RWPE2 (cell line): ENCODE measurements around the gene SH2D3A.

ENCODE experiments used
- ATAC-seq: fragments of 200-7000 bp; cut with Tn5 transposase; 3 replicates; pipeline ENCODE4 v1.9.1; 2021; ENCODE audit warnings: low read depth
- DNase-seq: peaks from one replicate; pipeline ENCODE4 v3.0.0-alpha.2; 2020; ENCODE audit warnings: low spot score
- H3K27ac ChIP-seq: fragments of 450-650 bp; 2 replicates; pipeline ENCODE4 v1.5.1; 2017; ENCODE audit warnings: mild to moderate bottlenecking; ENCODE audit not compliant: poor library complexity, severe bottlenecking
- H3K27me3 ChIP-seq: fragments of 250-450 bp; sonication (Bioruptor Pico); 2 replicates; pipeline ENCODE4 v1.5.1; 2021; ENCODE audit warnings: mild to moderate bottlenecking, moderate library complexity; ENCODE audit not compliant: insufficient read depth, poor library complexity, severe bottlenecking
- H3K36me3 ChIP-seq: fragments of 250-450 bp; sonication (Bioruptor Pico); 2 replicates; pipeline ENCODE4 v1.5.1; 2020; ENCODE audit warnings: low read depth, mild to moderate bottlenecking, moderate library complexity
- H3K4me1 ChIP-seq: fragments of 250-450 bp; sonication (Bioruptor Pico); 2 replicates; pipeline ENCODE4 v1.5.1; 2021; ENCODE audit warnings: mild to moderate bottlenecking, moderate library complexity; ENCODE audit not compliant: insufficient read depth, poor library complexity, severe bottlenecking
- H3K4me3 ChIP-seq: fragments of 250-450 bp; sonication (Bioruptor Pico); 2 replicates; pipeline ENCODE4 v1.5.1; 2021; ENCODE audit warnings: mild to moderate bottlenecking, moderate library complexity; ENCODE audit not compliant: severe bottlenecking
- H3K9me3 ChIP-seq: fragments of 250-450 bp; sonication (Bioruptor Pico); 2 replicates; pipeline ENCODE4 v1.5.1; 2021; ENCODE audit warnings: mild to moderate bottlenecking, moderate library complexity; ENCODE audit not compliant: severe bottlenecking
- CTCF ChIP-seq: fragments of 450-650 bp; IDR thresholded peaks from one replicate; pipeline ENCODE4 v1.5.1; 2017; ENCODE audit warnings: mild to moderate bottlenecking, moderate library complexity; ENCODE audit not compliant: poor library complexity, severe bottlenecking

SH2D3A gene

GRCh38 chr19:6809262-6809661 is 42.0 kb upstream of the SH2D3A start:
- Histone ChIP-seq H3K27ac (no peak overlapping the region), H3K36me3 (no peaks in the 10 kb centered on the region), H3K27me3 (no peaks in the 10 kb centered on the region), H3K4me1 (no peaks in the 10 kb centered on the region), H3K9me3 (no peaks in the 10 kb centered on the region), H3K4me3 (no peak overlapping the region)
- ATAC-seq = no peak
- no peak for TF ChIP-seq CTCF
- DNase-seq = no peak

- H3K27me3 ChIP-seq = no peaks in the 10 kb centered on the region
- no peak for TF ChIP-seq CTCF
Observed at GRCh38 chr19:6808494-6808893, 41.3 kb upstream of the SH2D3A start.

GRCh38 chr19:6807291-6807690 is 40.1 kb upstream of the SH2D3A start:
- Histone ChIP-seq H3K27me3 (no peaks in the 10 kb centered on the region), H3K9me3 (no peaks in the 10 kb centered on the region), H3K36me3 (no peaks in the 10 kb centered on the region), H3K4me3 (no peak overlapping the region), H3K4me1 (peaks cover 4% of the 10 kb centered on the region), H3K27ac (no peak overlapping the region)
- TF ChIP-seq CTCF = no peak
- ATAC-seq (no peak), DNase-seq (no peak)

More at GRCh38 chr19:6808494-6808893, 41.3 kb upstream of the SH2D3A start:
- Histone ChIP-seq H3K4me3 (no peak overlapping the region), H3K27ac (no peak overlapping the region), H3K4me1 (no peaks in the 10 kb centered on the region), H3K36me3 (no peaks in the 10 kb centered on the region), H3K9me3 (no peaks in the 10 kb centered on the region)
- DNase-seq (no peak), ATAC-seq (no peak)

GRCh38 chr19:6806488-6806887 is 39.3 kb upstream of the SH2D3A start:
- ATAC-seq = no peak
- DNase-seq = no peak
- peaks cover 10% of the 10 kb centered on the region for H3K4me1 ChIP-seq
- no peak overlapping the region for H3K4me3 ChIP-seq
- no peaks in the 10 kb centered on the region for H3K27me3 ChIP-seq
- no peak for TF ChIP-seq CTCF
- H3K36me3 ChIP-seq = no peaks in the 10 kb centered on the region
- no peaks in the 10 kb centered on the region for H3K9me3 ChIP-seq
- no peak overlapping the region for H3K27ac ChIP-seq

- Histone ChIP-seq H3K9me3 (no peaks in the 10 kb centered on the region), H3K27me3 (no peaks in the 10 kb centered on the region), H3K27ac (no peak overlapping the region), H3K4me1 (peaks cover 18% of the 10 kb centered on the region), H3K36me3 (no peaks in the 10 kb centered on the region), H3K4me3 (no peak overlapping the region)
- TF ChIP-seq CTCF = no peak
- ATAC-seq = no peak
- DNase-seq = no peak
Observed at GRCh38 chr19:6803036-6803404, 35.8 kb upstream of the SH2D3A start.
